Fibroblast of peridontal ligament (primary cell): Measurements from ENCODE around the gene LMO1.
A peak's percentile ranks its signal among the peaks of the same experiment; 100 is the strongest.

ENCODE experiments used
- DNase-seq: peaks from one replicate; pipeline ENCODE4 v3.0.0-alpha.2; 2010; ENCODE audit errors: extremely low read depth

The LMO1 gene

DNA sequence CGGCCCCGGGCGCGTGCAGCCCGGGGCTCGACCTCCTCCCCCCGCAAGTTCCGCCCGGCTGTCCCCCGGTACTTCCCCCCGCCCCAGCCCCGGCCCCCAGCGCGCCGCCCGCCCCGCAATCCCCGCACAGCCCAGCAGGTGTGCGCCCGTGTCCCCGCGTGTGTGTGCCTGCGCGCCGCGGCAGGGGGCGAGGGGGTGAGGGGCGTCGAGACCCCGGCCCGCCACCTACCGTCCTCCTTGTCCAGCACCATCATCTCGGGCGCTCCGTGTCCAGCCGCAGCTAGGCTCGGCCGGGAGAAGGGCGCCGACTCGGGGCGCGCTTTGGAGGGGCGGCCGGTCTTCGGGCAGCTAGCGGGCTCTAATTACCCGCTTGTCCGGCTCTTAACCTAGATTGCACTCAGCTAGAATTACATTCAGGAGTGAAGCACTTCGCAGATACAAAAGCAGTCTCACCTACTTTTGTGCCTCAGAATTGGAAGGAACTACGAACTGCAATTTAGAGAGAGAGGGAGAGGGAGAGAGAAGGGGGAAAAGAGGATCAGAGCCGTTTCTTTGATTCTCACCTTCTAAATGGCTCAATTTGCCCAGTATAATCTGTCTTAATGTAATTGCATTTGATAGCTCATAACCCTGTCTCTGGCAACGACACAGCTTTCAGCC lies 439 bp downstream of the LMO1 start:
- DNase-seq = no peak

DNA sequence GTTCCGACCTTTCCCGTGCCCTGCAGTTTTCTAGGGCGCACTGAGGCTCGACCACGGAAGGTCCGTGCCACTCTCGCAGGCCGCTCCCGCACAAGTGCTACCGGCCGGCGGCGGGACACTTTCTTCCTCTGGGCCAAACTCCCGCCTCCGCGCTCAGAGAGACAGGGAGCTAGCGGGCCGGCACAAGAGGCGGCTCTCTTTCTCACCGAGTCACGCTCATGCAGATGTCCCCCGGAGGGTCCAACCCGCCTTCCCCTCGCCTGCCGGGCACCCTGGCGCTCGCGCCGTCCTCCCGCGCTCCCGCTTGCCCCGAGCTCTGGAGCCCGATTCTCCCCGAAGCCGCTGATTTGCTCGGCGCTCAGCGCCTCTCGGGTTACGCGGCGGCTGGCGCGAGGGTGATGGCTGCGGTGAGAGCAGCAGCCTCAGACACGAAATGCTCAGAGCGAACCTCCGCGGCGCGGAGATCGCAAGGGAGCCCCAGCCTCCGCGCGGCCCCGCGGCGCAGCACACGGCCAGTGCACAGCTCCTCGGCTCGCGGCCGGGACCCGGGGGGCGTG lies 1.0 kb downstream of the LMO1 start:
- DNase-seq = peak; percentile 42

DNA sequence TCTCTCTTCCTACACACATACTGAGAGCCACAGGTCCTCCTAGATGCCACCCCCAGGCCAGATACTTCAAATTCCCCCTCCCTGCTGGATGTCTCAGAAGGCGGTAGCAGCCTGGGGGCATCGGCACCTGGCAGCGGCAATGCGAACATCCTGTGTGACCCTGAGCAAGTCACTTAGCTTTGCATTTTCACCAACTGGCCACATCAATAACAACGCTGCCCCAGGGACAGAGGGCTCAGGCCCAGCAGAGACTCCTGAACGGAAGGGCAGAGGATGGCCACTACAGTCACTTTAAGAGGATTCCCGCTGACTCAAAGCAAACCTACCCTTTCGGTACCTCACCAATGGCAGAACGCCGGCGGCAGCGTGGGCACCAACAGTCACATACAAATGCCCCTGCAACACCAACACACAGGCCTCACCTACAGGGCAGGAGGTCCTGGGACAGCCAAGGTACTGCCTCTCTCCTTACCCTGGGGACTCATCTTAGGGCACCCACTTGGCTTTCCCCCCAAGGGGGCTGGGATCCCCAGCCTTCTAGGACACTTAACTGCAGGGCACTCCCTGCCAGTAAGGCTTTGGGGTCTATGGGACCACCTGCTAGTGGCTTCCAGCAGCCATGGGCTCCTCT lies 1.6 kb downstream of the LMO1 start:
- no peak for DNase-seq

DNA sequence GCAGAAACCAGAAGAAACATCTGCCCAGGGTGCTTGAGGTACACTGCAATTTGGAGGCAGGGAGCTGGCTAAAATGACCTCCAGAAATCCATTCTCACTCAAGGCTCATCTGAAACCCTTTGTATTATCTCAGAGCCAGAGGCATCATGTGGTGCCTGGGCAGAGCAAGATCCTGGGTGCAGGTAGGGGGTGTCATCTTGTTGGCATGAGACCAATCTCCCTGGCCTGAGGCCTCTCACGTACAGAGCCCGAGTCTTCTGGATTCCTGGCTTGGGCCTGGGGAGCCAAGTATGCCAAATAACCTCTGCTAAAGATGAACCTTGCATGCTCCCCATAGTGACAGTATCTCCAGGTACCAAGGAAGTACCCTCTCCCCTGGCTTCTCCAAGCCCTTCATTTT lies 2.4 kb downstream of the LMO1 start:
- no peak for DNase-seq

DNA sequence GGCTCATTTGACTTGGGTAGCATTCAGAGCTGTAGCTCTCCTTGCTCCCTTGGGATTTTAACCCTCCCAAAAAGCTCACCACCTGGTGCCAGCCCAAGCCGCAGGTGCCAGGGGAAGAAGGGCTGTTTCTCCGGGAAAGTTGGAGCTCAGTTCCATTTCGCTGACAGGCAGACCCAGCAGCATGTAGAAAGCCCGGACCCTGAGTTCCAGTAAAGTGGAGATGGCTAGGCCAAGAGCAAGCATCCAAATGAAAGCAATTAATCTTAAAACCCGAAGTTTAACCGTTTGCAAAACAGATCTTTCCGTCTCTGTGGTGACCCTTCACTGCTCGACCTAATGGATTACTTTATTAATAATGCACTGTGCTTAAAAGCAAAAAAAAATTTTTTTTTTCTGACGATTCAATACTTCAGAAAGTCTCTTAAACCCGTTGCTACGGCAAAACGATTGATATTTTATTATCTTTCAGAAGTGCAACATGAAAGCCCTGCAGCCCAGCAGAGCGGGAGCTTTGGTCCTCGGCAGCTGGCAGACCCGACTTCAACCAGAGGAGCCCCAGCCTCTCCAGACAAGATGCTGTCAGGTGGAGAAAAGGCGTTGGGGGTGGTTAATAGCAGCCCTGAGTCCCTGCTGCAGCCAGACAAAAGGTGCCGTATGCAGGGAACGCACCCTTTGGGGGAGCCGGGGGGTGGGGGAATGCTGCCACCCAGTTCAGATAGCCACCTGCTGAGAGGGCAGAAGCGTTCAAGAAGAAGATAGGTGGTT lies 3.3 kb downstream of the LMO1 start:
- DNase-seq = no peak

DNA sequence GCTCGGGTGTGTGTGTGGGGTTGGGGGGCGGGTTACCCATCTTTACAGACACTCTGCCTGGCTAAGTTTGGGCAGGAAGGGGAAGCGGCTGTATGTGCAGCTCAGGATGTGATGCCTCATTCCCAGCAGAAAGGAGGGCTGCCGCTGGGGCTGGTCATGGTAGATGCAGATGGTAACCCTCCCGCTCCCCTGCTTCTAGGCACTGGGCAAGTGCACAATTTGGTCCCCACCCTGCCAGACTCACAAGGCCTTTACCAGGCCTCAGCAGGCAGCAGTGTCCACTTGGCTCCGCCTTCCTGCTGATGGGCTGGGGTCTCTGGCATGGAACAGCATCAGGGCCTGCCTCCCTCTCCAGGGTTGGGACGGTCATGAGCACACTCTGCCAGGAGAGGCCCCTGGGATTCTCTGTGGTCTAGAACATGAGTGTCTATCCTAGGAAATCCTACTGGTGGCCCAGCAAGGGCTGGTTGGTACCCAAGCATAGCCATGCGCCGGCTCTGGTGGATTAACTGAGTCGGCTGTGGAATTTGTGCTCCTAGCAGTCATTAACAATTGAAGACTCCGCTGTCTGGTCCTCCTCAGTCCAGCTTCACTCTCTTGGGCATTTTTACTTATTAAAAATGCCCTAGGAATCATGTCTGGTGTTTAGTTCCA lies 4.2 kb downstream of the LMO1 start:
- DNase-seq = no peak

DNA sequence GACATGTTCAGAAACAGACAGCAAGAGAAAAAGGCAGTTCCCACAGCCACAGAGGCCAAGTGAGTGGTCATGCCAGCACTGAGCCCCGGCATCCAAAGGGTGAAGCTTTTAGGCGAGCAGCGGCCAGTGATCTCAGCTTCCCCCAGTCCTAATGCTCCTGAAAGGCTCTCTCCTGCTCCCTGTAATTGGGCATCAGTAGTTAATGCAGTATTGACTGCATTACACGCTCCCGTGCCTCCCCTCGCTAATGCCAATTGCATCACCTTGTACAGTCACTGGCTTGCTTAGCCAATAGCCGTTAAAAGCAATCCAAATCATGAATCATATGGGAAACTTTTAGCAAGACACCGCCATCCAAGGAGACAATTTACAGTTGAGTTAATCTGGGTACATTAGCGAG lies 4.9 kb downstream of the LMO1 start:
- no peak for DNase-seq

DNA sequence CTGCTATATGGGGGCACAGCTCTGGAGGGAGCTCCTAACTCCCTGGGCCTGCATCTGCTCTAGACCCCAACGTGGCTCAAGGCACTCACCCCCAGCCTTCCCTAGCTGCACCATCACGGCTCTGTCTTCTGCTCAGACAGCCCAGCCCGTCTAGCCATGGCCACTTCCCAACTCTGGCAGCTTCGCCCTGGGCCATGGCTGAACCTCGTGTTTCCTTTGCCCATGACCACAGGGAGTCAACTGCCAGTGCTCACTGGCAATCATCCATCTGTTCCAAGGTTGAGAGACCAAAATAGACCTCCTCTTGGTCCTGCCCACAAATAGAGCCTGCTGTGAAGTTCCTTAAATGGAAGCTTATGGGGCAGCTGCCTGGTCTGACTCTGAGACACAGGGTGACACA lies 5.4 kb downstream of the LMO1 start:
- no peak for DNase-seq

DNA sequence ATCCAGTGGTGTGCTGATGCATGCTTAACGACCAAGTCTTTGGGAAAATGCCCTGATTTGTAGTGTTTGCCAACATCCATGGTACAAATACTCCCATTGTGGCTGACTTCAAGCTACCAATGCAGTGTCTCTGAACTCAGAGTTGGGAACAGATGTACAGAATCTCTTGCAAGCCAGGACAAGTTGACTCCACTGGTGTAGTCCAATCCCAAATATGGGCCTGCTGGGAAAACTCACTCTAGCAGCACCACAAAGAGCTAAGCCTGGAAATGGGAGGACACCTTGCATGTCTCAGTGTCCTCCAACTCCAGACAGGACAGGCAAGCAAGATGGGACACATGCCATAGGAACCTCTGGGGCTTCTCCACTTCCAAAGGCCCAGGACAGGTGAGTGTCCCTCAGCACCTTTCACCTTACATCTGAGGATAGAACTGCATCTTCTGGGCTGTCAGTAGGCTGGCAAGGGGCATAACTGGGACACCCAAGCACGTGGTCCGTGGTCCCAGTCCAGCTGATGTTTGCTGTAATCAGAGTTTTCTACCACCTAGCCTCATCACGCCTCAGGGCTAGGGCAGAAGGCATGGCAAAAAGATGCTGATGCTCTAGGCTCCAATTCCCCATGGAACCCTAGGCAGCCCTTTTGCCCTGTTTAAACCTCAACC lies 6.5 kb downstream of the LMO1 start:
- no peak for DNase-seq

DNA sequence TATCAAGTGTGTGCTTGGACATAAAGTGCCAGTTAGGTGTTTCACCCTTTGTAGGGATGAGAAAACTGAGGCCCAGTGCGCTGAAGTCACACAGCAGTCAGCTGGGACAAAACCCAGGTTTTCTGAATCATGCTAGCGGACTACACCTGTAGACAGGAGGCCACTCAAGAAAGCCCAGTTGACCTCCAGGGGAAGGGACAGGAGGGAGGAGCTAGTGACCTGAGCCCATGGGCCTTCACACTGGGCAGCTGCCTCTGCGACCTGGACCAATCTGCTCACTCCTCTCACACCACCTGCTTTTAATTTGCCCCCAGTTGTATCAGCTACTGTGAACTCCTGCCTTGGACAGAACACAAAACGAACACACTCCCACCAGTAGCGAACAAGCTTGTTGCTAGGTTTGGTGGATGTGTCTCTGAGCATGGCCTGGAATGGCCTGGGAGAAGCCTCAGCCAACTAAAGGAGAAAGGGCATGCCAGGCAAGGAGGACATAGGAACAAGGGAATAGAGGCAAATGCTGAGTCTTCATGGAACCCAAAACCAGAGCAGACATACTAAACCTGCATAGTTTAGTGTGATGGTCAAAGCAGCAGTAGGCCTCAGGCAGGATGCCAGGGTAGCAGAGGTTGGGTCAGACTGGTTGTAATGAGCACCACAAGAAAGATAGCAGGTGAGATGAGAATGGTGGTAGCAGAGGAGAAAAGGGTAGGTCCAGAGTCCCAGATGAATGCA lies 7.2 kb downstream of the LMO1 start:
- no peak for DNase-seq

DNA sequence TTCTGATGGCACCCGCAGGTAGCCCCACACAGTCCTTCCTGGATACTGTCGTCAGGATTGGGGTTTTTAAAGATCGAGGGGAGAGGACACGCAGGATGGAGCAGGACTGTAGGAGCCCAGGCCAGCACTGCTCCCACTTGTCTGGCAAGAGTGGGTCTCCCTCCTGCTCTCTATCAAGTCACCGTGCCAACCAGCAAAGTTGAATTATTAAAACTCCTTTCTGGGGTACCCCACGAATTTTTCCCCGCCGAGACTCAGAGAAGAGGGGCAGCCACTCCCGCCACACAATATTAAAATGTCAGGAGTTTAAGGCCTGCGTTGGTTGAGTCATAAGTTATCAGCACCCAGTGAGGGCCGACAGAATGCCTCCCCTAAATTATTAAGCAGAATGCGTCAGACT lies 10.1 kb downstream of the LMO1 start:
- DNase-seq = no peak

DNA sequence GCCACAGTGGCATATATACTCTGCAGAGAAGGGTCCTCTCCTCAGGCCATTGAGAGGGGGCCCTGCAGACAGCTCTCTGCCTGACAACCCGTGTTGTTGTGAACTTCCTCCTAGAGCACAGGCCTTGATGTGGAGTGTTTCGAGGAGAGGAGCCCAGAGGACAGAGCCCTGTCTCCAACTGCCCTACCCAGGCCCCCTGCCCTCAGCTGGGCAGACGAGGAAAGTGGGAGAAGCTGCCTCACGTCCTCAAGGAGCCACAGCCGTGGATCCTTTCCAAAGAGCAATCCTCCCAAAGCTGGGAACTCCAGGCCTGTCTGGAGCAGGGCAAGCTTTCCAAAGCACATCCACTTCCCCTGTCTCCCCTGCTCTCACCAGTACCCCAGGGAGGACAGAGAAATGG lies 10.7 kb downstream of the LMO1 start:
- DNase-seq = no peak

DNA sequence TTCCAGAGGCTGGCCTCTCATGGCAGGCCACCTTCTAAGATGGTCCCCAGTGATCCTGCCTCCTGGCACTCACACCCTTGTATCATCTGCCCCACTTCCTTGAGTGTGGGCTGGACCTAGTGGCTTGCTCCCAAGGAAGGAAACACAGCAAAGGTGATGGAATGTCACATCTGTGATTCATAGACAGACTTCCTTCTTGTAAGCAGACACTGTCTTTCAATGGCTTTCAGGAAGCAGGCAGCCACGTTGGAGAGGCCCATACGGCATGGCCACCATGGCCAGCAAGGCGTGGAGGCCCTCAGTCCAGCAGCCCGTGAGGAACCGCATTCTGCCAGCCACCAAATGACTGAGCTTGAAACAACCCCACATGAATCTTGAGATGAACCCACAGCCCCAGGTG lies 11.3 kb downstream of the LMO1 start:
- DNase-seq = no peak

DNA sequence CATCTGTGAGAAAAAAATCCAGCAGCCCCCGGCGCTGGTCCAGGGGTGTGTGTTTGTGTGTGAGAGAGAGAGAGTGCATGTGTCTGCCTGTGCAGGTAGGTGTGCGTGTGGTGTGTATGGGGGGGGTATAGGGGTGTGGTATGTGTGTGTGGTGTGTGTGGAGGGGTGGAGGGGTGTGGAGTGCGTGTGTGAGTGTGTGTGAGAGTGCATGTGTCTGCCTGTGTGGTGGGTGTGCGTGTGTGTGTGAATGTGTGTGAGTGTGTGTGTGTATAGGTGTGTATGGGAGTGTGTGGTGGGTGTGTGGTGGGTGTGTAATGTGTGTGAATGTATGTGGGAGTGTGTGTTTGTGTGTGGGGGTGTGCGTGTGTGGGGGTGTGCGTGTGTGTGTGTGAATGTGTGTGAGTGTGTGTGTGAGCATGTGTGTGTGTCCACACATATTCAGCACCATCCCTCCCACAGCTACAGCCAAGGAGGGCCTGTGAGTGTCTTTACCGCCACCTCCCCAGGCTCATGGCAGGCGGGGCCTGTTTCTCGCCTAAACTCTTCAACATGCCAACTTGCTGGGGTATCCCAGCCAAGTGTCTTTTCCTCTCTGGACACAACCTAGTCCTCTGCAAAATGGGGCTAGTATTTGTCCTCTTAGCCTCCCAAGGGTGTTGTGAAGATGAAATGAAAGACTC lies 11.9 kb downstream of the LMO1 start:
- no peak for DNase-seq

DNA sequence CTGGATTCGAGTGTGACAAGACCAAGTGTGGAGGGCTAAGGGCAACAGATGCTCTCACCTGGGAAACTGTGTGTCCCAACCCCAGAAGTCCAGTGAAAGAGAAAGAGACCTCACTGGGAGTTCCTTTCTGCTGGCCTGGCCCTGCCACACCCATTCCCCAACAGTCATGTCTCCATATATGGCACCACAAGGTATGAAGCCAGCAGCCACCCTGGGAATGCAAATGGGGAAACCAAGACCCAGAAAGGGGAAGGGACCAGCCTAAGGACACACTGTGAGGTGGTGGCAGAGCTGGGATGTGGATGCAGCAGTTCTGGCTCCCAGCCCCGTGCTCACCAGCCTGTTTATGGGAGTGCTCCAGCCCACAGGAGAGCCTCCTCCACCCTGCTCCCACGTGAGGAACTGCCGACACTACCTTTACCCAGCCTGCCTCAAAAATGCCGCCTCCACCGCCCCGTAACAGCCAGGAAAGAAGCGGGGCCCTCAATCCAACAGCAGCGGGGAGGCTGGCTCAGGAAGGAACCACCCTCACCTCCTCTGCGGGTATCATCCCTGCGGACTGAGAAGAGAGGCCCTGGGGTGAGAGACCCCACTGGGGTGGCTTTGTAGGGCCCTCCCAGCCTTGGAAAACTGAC lies 12.6 kb downstream of the LMO1 start:
- no peak for DNase-seq

DNA sequence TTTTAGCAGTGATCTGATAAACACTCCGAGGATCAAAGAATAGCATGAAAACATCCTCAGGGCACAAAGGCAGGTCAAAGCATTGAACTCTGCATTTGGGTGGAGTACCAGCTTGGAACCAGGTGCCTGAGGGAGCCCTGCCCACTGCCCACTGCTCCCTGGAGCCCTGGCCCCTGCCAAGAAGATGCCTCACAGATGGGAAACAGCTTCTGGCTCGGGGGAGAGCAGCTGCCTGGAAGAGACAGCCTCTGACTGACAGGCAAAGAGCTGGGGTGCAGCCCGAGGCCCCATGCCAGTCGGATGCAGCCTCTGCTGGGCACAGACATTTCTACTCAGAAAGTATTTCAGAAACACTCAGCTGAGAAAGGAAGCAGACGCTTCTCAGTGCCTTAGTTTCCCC lies 13.2 kb downstream of the LMO1 start:
- no peak for DNase-seq

DNA sequence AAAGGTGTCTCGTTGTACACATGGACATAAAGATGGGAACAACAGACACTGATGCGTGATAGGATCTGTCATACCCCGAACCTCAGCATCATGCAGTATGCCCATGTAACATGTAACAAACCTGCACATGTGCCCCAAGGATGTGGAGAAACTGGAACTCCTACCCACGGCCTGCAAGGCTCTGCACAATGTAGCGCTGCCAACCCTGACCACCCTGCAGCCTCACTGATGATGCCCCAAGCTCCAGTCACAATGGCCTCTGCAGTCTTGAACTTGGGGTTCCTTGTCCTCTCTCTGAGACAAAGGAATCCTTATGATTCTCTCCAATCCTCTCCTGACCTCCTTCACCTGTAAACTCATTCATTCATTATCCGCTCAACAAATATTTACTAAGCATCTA lies 14.2 kb downstream of the LMO1 start:
- no peak for DNase-seq

DNA sequence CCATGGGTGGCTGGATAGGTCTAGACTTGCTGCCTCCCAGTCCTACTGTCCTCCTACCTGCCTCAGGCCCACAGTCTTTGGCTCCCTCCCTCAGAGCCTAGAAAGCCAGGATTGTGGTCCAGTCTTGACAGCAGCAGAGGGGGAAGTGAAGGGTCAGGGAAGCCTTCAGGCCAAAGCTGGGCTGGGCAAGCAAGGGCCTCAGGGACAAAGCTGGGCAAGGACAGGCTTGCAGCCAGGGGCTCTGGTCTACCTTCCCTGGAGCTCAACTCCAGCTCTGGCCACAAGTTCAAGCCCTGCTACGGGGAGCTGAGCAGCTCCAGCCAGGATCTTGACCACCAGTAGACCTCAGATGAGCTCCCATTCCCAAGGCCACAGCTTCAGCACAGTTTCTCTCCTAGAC lies 14.9 kb downstream of the LMO1 start:
- DNase-seq = no peak

DNA sequence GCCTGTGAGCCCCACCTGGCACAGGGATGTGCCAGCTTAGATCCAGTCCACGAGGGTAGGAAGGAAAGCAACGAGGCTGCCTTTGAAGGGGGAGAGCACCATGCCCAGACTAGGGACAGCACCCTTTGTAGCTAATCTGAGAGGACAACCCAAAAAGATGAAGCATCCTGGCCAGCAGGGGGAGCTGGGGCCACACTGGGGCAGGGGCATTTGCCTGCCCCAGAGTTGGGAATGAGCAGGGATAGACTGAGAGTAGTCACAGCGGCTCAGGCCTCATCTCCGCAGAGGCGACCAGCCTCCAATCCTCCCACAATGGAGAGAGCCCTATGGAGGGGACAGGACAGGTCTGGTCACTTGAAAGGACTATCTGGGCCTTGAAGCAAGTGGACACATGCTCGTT lies 16.4 kb downstream of the LMO1 start:
- DNase-seq = no peak

DNA sequence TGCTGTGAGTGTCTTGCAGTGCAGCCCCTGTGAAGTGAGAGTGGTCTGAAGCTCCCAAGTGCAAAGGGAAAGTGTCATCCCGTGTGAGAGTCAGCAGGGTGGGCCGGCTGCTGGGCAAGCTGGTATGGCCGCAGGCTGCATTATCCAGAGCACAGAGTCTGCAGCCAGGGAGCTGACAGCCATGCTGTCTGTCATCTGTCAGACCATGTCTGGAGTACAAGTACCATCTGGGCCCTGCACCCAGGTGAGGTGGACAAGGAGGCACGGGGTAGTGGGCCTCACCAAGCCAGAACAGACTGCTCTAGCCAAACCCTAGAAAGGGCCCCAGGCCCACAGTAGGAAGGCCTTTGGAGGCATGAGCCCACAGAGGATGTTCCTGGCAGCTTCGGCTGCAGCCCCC lies 20.2 kb downstream of the LMO1 start:
- no peak for DNase-seq
